HG02973 (cell line): ENCODE data around the gene UGCG.

Source experiments
- ATAC-seq: cut with Tn5 transposase; IDR thresholded peaks from one replicate; pipeline ENCODE4 v1.9.1; 2021; ENCODE audit warnings: moderate library complexity; ENCODE audit not compliant: unreplicated experiment

UGCG gene

GRCh38 chr9:111975709-111976108 lies 79.1 kb downstream of the UGCG start:
- no peak for ATAC-seq

GRCh38 chr9:111978616-111979015 lies 82.0 kb downstream of the UGCG start:
- no peak for ATAC-seq

- ATAC-seq: no peak
Measured at GRCh38 chr9:111979561-111979960, 82.9 kb downstream of the UGCG start.

- no peak for ATAC-seq
Measured at GRCh38 chr9:111980398-111980797, 83.8 kb downstream of the UGCG start.

GRCh38 chr9:111983484-111983908 lies 86.9 kb downstream of the UGCG start:
- ATAC-seq: peak; percentile 57

GRCh38 chr9:111984086-111984802 lies 87.6 kb downstream of the UGCG start:
- ATAC-seq: no peak
